Spleen (tissue), 7 donors: ENCODE results near the gene PLPP7.

Experiments used
- POLR2AphosphoS5 ChIP-seq, 3 donors: sonication (generic); formaldehyde crosslinking; IDR thresholded peaks; one replicate each; pipeline ENCODE4 v1.5.1; 2017; ENCODE audit warnings: antibody characterized with exemption in 3 of 3
- TF ChIP-seq, protein P1 (sequence below), 11 experiments: fragments of 200-600 bp in 7 of 11; fragments of 450-650 bp in 4 of 11; sonication (generic) in 4 of 11; IDR thresholded peaks in 8 of 11; conservative IDR thresholded peaks in 3 of 11; 1 replicate in 7 of 11; 2 replicates in 4 of 11; pipeline versions ENCODE4 v1.4.0 to v1.8.0; 2016 to 2021; ENCODE audit warnings: antibody characterized with exemption in 11 of 11, inconsistent platforms in 4 of 11, mild to moderate bottlenecking in 1 of 11
- donor health status: DM: no; HTN: no; CAD: no; lungs with moderate emphysema.
- donor health status: DM: no; HTN: no; CAD: no.
- donor health status: DM: no; HTN: no; CAD: no.

DNA sequence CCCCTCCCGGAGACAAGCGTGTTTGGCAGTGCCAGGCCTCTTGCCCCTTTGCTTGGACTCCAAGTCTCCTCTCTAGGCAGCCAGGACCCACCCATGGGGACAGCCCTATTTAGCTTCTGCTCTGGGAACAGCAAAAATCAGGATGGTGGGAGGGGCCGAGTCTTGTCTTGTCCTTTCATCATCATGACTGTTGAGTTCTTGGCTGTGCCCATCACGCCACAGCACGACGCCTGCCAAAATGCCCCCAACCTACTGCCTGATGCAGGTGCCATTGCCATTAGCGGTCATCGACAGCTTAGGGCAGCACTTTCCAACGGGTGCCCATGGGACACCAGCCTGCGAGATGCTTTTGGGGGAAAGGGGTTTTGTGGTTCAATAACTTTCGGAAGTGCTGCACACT lies 18.9 kb downstream of the PLPP7 start:
- no peak for TF ChIP-seq POLR2AphosphoS5 (IDR thresholded peaks at IDR 0.05)
- TF ChIP-seq, protein P1, sequence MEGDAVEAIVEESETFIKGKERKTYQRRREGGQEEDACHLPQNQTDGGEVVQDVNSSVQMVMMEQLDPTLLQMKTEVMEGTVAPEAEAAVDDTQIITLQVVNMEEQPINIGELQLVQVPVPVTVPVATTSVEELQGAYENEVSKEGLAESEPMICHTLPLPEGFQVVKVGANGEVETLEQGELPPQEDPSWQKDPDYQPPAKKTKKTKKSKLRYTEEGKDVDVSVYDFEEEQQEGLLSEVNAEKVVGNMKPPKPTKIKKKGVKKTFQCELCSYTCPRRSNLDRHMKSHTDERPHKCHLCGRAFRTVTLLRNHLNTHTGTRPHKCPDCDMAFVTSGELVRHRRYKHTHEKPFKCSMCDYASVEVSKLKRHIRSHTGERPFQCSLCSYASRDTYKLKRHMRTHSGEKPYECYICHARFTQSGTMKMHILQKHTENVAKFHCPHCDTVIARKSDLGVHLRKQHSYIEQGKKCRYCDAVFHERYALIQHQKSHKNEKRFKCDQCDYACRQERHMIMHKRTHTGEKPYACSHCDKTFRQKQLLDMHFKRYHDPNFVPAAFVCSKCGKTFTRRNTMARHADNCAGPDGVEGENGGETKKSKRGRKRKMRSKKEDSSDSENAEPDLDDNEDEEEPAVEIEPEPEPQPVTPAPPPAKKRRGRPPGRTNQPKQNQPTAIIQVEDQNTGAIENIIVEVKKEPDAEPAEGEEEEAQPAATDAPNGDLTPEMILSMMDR (IDR thresholded peaks at IDR 0.05 in 8 of 11, conservative IDR thresholded peaks at IDR 0.05 in 3 of 11), result no peak
